Neural progenitor cell (in vitro differentiated cells): Measurements from ENCODE around the gene CELSR1. TPM values are rescaled to one million over a fixed set of nuclear protein-coding genes. Genes with fewer than 3 reads are reported as not detected.

Experiments used
- DNase-seq: peaks from one replicate; pipeline ENCODE4 v3.0.0-alpha.2; 2016; ENCODE audit warnings: low spot score
- H2AFZ ChIP-seq: fragments of 200-600 bp; sonication (generic); replicated peaks from 2 replicates; pipeline ENCODE4 v1.6.1; 2016; ENCODE audit warnings: antibody characterized with exemption
- H3F3A ChIP-seq: fragments of 200-600 bp; sonication (generic); 2 replicates; pipeline ENCODE4 v1.6.1; 2016; ENCODE audit warnings: antibody characterized with exemption, low read depth
- H3K27ac ChIP-seq: fragments of 200-600 bp; sonication (generic); 2 replicates; pipeline ENCODE4 v1.5.1; 2016; ENCODE audit warnings: mild to moderate bottlenecking
- H3K27me3 ChIP-seq: fragments of 200-600 bp; sonication (generic); 2 replicates; pipeline ENCODE4 v1.6.1; 2016; ENCODE audit warnings: mild to moderate bottlenecking, moderate library complexity
- H3K36me3 ChIP-seq: fragments of 200-600 bp; sonication (generic); 2 replicates; pipeline ENCODE4 v1.5.1; 2016
- H3K4me1 ChIP-seq: fragments of 200-600 bp; sonication (generic); 2 replicates; pipeline ENCODE4 v1.6.1; 2016; ENCODE audit warnings: mixed run types
- H3K4me2 ChIP-seq: fragments of 200-600 bp; sonication (generic); 2 replicates; pipeline ENCODE4 v1.6.1; 2016
- H3K4me3 ChIP-seq: fragments of 200-600 bp; sonication (generic); 2 replicates; pipeline ENCODE4 v1.5.1; 2016
- H3K79me2 ChIP-seq: fragments of 200-600 bp; sonication (generic); 2 replicates; pipeline ENCODE4 v1.6.1; 2016; ENCODE audit warnings: low read depth
- H3K9ac ChIP-seq: fragments of 200-600 bp; sonication (generic); 2 replicates; pipeline ENCODE4 v1.6.1; 2016
- H3K9me3 ChIP-seq: fragments of 200-600 bp; sonication (generic); 2 replicates; pipeline ENCODE4 v1.5.1; 2016; ENCODE audit warnings: low read depth
- H4K20me1 ChIP-seq: fragments of 200-600 bp; sonication (generic); 2 replicates; pipeline ENCODE4 v1.6.1; 2016; ENCODE audit warnings: low read depth
- H3K27ac Mint-ChIP-seq: 3 replicates; pipeline ENCODE4 v1.8.0; 2021; ENCODE audit warnings: mixed read lengths
- H3K27me3 Mint-ChIP-seq: 2 replicates; pipeline ENCODE4 v1.8.0; 2022; ENCODE audit warnings: low read depth, mild to moderate bottlenecking, inconsistent platforms, moderate library complexity, mixed read lengths; ENCODE audit not compliant: insufficient read depth
- H3K36me3 Mint-ChIP-seq: 3 replicates; pipeline ENCODE4 v1.8.0; 2021; ENCODE audit warnings: mixed read lengths
- H3K4me1 Mint-ChIP-seq: 3 replicates; pipeline ENCODE4 v1.8.0; 2021; ENCODE audit warnings: mixed read lengths
- H3K4me3 Mint-ChIP-seq: 3 replicates; pipeline ENCODE4 v1.8.0; 2021; ENCODE audit warnings: mild to moderate bottlenecking, moderate library complexity, mixed read lengths
- H3K9me3 Mint-ChIP-seq: 3 replicates; pipeline ENCODE4 v1.8.0; 2020; ENCODE audit warnings: mixed read lengths
- EZH2 ChIP-seq: fragments of 200-600 bp; sonication (generic); IDR thresholded peaks from 2 replicates; pipeline ENCODE4 v1.6.1; 2017; ENCODE audit warnings: antibody characterized with exemption, mild to moderate bottlenecking, moderate library complexity
- EZH2phosphoT487 ChIP-seq: fragments of 200-600 bp; sonication (generic); IDR thresholded peaks from 2 replicates; pipeline ENCODE4 v1.6.1; 2017; ENCODE audit warnings: antibody characterized with exemption
- total RNA-seq: library from RNA; depleted of rRNA; stranded (reverse); fragments of >200 nt; gene quantifications from 2 replicates; pipeline ENCODE4 v1.2.3, GENCODE V29; 2015; ENCODE audit warnings: low replicate concordance
- TF ChIP-seq, protein P1 (sequence below): fragments of 200-600 bp; sonication (generic); IDR thresholded peaks from 2 replicates; pipeline ENCODE4 v1.5.1; 2017; ENCODE audit warnings: antibody characterized with exemption, mild to moderate bottlenecking

CELSR1 gene
- total RNA-seq, 1 donor from 2014 or later = 12.3 TPM

DNA sequence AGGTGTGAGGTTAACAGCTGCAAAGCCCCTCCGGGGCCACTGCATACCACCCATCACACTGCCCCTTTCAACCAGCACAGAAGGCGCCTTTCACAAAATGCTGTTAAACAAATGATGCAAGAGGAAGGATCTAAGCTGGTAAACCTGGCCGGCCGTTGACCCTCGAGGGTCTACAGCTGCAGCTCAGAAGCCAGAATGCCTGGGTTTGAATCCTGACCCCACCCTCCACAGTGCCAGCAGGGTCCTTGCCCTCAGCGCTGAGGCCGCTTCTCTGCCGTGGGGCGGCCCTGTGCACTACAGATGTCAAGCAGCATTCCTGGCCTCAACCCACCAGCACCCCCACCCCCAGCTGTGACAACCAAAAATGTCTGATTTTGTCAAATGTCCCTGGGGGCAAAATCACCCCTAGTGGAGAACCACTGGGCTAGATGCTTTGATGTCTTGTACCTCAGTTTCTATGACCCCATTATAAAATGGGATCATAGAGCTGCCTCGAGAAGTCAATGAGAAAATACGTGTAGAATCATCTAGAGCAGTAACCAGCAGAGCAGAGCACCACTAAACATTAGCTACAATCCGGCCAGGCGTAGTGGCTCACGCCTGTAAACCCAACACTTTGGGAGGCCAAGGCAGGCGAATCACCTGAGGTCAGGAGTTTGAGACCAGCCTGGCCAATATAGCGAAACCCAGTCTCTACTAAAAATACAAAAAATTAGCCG, 77.9 kb downstream of the CELSR1 start:
- TF ChIP-seq EZH2 (no peak), EZH2phosphoT487 (no peak)
- TF ChIP-seq, protein P1, sequence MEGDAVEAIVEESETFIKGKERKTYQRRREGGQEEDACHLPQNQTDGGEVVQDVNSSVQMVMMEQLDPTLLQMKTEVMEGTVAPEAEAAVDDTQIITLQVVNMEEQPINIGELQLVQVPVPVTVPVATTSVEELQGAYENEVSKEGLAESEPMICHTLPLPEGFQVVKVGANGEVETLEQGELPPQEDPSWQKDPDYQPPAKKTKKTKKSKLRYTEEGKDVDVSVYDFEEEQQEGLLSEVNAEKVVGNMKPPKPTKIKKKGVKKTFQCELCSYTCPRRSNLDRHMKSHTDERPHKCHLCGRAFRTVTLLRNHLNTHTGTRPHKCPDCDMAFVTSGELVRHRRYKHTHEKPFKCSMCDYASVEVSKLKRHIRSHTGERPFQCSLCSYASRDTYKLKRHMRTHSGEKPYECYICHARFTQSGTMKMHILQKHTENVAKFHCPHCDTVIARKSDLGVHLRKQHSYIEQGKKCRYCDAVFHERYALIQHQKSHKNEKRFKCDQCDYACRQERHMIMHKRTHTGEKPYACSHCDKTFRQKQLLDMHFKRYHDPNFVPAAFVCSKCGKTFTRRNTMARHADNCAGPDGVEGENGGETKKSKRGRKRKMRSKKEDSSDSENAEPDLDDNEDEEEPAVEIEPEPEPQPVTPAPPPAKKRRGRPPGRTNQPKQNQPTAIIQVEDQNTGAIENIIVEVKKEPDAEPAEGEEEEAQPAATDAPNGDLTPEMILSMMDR = no peak
- no peaks in the 10 kb centered on the region for H3K79me2 ChIP-seq
- DNase-seq = no peak
- Mint-ChIP-seq H3K4me3 (no peak overlapping the region), H3K9me3 (no peaks in the 10 kb centered on the region), H3K4me1 (peaks cover 42% of the 10 kb centered on the region), H3K27me3 (peaks cover 2% of the 10 kb centered on the region), H3K27ac (no peak overlapping the region), H3K36me3 (peaks cover 24% of the 10 kb centered on the region)
- no peaks in the 10 kb centered on the region for H3F3A ChIP-seq
- H3K9ac ChIP-seq = no peak overlapping the region
- peaks cover 16% of the 10 kb centered on the region for H4K20me1 ChIP-seq
- no peaks in the 10 kb centered on the region for H3K27me3 ChIP-seq
- H3K4me3 ChIP-seq = no peak overlapping the region
- H3K36me3 ChIP-seq = no peaks in the 10 kb centered on the region
- H3K9me3 ChIP-seq = no peaks in the 10 kb centered on the region
- no peak overlapping the region for H3K4me2 ChIP-seq
- no peaks in the 10 kb centered on the region for H3K4me1 ChIP-seq
- no peak overlapping the region for H2AFZ ChIP-seq
- H3K27ac ChIP-seq = no peak overlapping the region

- H4K20me1 ChIP-seq = peaks cover 25% of the 10 kb centered on the region
- no peaks in the 10 kb centered on the region for H3K9me3 ChIP-seq
- H3F3A ChIP-seq = no peaks in the 10 kb centered on the region
- H3K27me3 ChIP-seq = no peaks in the 10 kb centered on the region
- H3K79me2 ChIP-seq = no peaks in the 10 kb centered on the region
- Mint-ChIP-seq H3K36me3 (peaks cover 23% of the 10 kb centered on the region), H3K4me3 (no peak overlapping the region), H3K9me3 (no peaks in the 10 kb centered on the region), H3K27me3 (peaks cover 2% of the 10 kb centered on the region), H3K4me1 (peaks cover 52% of the 10 kb centered on the region), H3K27ac (peak overlapping the region; percentile 87)
- no peak overlapping the region for H2AFZ ChIP-seq
- no peak for DNase-seq
- H3K4me3 ChIP-seq = no peak overlapping the region
- H3K36me3 ChIP-seq = no peaks in the 10 kb centered on the region
- no peak overlapping the region for H3K27ac ChIP-seq
- H3K4me2 ChIP-seq = no peak overlapping the region
- TF ChIP-seq EZH2 (no peak), EZH2phosphoT487 (no peak)
- TF ChIP-seq, protein P1 = no peak
- H3K9ac ChIP-seq = no peak overlapping the region
- H3K4me1 ChIP-seq = peaks cover 9% of the 10 kb centered on the region
Measured at GRCh38 chr22:46458525-46458924, 78.9 kb downstream of the CELSR1 start.

GRCh38 chr22:46457502-46458488, 79.6 kb downstream of the CELSR1 start:
- H3K9ac ChIP-seq = no peak overlapping the region
- H3K4me2 ChIP-seq = no peak overlapping the region
- peaks cover 33% of the 10 kb centered on the region for H4K20me1 ChIP-seq
- H2AFZ ChIP-seq = no peak overlapping the region
- Mint-ChIP-seq H3K27me3 (peaks cover 2% of the 10 kb centered on the region), H3K4me3 (no peak overlapping the region), H3K4me1 (peaks cover 55% of the 10 kb centered on the region), H3K36me3 (peaks cover 22% of the 10 kb centered on the region), H3K9me3 (no peaks in the 10 kb centered on the region), H3K27ac (peak overlapping the region; percentile 87)
- H3F3A ChIP-seq = no peaks in the 10 kb centered on the region
- no peak overlapping the region for H3K4me3 ChIP-seq
- no peaks in the 10 kb centered on the region for H3K36me3 ChIP-seq
- DNase-seq = peak; percentile 41
- H3K79me2 ChIP-seq = no peaks in the 10 kb centered on the region
- TF ChIP-seq, protein P1 = no peak
- TF ChIP-seq EZH2phosphoT487 (no peak), EZH2 (no peak)
- H3K27me3 ChIP-seq = no peaks in the 10 kb centered on the region
- H3K9me3 ChIP-seq = no peaks in the 10 kb centered on the region
- no peak overlapping the region for H3K27ac ChIP-seq
- peaks cover 12% of the 10 kb centered on the region for H3K4me1 ChIP-seq
